ENCODE data around the gene ACOT7.

GRCh38 chr1:6241107-6241886 lies 152.3 kb downstream of the ACOT7 start:
- TF ChIP-seq GABPA (IDR thresholded peaks at IDR 0.05; ENCODE audit: low read depth) (no peak), REST (IDR thresholded peaks at IDR 0.05; ENCODE audit: insufficient replicate concordance, low read depth) (no peak), CTCF (IDR thresholded peaks at IDR 0.05; ENCODE audit: insufficient read depth, low read length) (no peak), POLR2AphosphoS5 (IDR thresholded peaks at IDR 0.05; ENCODE audit: low read depth) (no peak)

All from HL-60 (cell line).